Liver (tissue), 9 donors: ENCODE results near the gene CUEDC1. TPM values are rescaled to one million over a fixed set of nuclear protein-coding genes. Genes with fewer than 3 reads are reported as not detected.

Experiments used
- DNase-seq: peaks from one replicate; pipeline ENCODE4 v3.0.0-alpha.2; 2017; ENCODE audit warnings: low spot score
- H3K27ac ChIP-seq, 2 donors: one replicate each; pipeline ENCODE4 v1.7.0; 2013; ENCODE audit warnings: inconsistent platforms in 2 of 2, low read length in 2 of 2, control low read depth in 1 of 2, low read depth in 1 of 2, mild to moderate bottlenecking in 1 of 2
- H3K27me3 ChIP-seq, 4 donors: one replicate each; pipeline versions ENCODE4 v1.6.1 to v1.7.0; 2013; ENCODE audit warnings: low read length in 3 of 4, inconsistent platforms in 1 of 4, mild to moderate bottlenecking in 1 of 4, moderate library complexity in 1 of 4; ENCODE audit not compliant: control insufficient read depth in 4 of 4, insufficient read depth in 4 of 4
- H3K36me3 ChIP-seq, 4 donors: one replicate each; pipeline versions ENCODE4 v1.6.1 to v1.7.0; 2013; ENCODE audit warnings: low read length in 3 of 4, mild to moderate bottlenecking in 3 of 4, low read depth in 1 of 4, moderate library complexity in 1 of 4; ENCODE audit not compliant: control insufficient read depth in 4 of 4, insufficient read depth in 3 of 4
- H3K4me1 ChIP-seq, 4 donors: one replicate each; pipeline versions ENCODE4 v1.6.1 to v1.7.0; 2013; ENCODE audit warnings: low read length in 3 of 4, mild to moderate bottlenecking in 3 of 4, moderate library complexity in 1 of 4; ENCODE audit not compliant: control insufficient read depth in 4 of 4, insufficient read depth in 4 of 4
- H3K4me3 ChIP-seq, 3 donors: one replicate each; pipeline versions ENCODE4 v1.6.1 to v1.7.0; 2013; ENCODE audit warnings: low read length in 3 of 3, control low read depth in 1 of 3, low read depth in 1 of 3, mild to moderate bottlenecking in 1 of 3
- H3K9ac ChIP-seq, 2 donors: one replicate each; pipeline ENCODE4 v1.7.0; 2013; ENCODE audit warnings: low read length in 2 of 2, mild to moderate bottlenecking in 2 of 2, moderate library complexity in 2 of 2, control low read depth in 1 of 2, low read depth in 1 of 2
- H3K9me3 ChIP-seq, 4 donors: one replicate each; pipeline versions ENCODE4 v1.6.1 to v1.7.0; 2013; ENCODE audit warnings: low read length in 3 of 4; ENCODE audit not compliant: control insufficient read depth in 4 of 4
- EGR1 ChIP-seq, 2 donors: IDR thresholded peaks; 2 replicates each; pipeline ENCODE4 v1.6.1; 2016 to 2018; ENCODE audit warnings: antibody characterized with exemption in 2 of 2, low read depth in 2 of 2
- FOXA2 ChIP-seq: IDR thresholded peaks from 2 replicates; pipeline ENCODE4 v1.6.1; 2016; ENCODE audit warnings: antibody characterized with exemption
- GABPA ChIP-seq, 2 donors: IDR thresholded peaks in 1 of 2; conservative IDR thresholded peaks in 1 of 2; 2 replicates each; pipeline ENCODE4 v1.6.1; 2016; ENCODE audit warnings: antibody characterized with exemption in 2 of 2, mild to moderate bottlenecking in 1 of 2, moderate library complexity in 1 of 2
- HNF4A ChIP-seq, 2 donors: conservative IDR thresholded peaks; 2 replicates each; pipeline ENCODE4 v1.6.1; 2016; ENCODE audit warnings: antibody characterized with exemption in 2 of 2, mild to moderate bottlenecking in 2 of 2
- HNF4G ChIP-seq: IDR thresholded peaks from 2 replicates; pipeline ENCODE4 v1.6.1; 2016; ENCODE audit warnings: antibody characterized with exemption
- JUND ChIP-seq, 2 donors: IDR thresholded peaks; 2 replicates each; pipeline ENCODE4 v1.6.1; 2016; ENCODE audit warnings: antibody characterized with exemption in 2 of 2
- RAD21 ChIP-seq, 2 donors: IDR thresholded peaks; 2 replicates each; pipeline ENCODE4 v1.6.1; 2016; ENCODE audit warnings: antibody characterized with exemption in 2 of 2, mild to moderate bottlenecking in 2 of 2
- REST ChIP-seq: IDR thresholded peaks from 2 replicates; pipeline ENCODE4 v1.6.1; 2016; ENCODE audit warnings: antibody characterized with exemption, mild to moderate bottlenecking
- RXRA ChIP-seq, 2 donors: IDR thresholded peaks; 2 replicates each; pipeline ENCODE4 v1.6.1; 2017 to 2018; ENCODE audit warnings: antibody characterized with exemption in 2 of 2, mild to moderate bottlenecking in 1 of 2
- SP1 ChIP-seq: IDR thresholded peaks from 2 replicates; pipeline ENCODE4 v1.6.1; 2018; ENCODE audit warnings: antibody characterized with exemption, mild to moderate bottlenecking
- TAF1 ChIP-seq: conservative IDR thresholded peaks from 2 replicates; pipeline ENCODE4 v1.6.1; 2016; ENCODE audit warnings: antibody characterized with exemption, mild to moderate bottlenecking
- YY1 ChIP-seq: IDR thresholded peaks from 2 replicates; pipeline ENCODE4 v1.6.1; 2016; ENCODE audit warnings: antibody characterized with exemption, mild to moderate bottlenecking
- WGBS: extraction: QIAGEN DNeasy Blood & Tissue Kit; methylation state at CpG from one replicate; pipeline ENCODE4 v1.1.7; 2013; 5-methylcytosine and 5-hydroxymethylcytosine counted together
- polyA plus RNA-seq, 2 donors: library from polyadenylated mRNA; stranded (reverse) in 1 of 2; unstranded in 1 of 2; fragments of 200-250 nt in 1 of 2; fragments of >200 nt in 1 of 2; fragmentation: Nextera tagmentation in 1 of 2; extraction: Ambion mirVana in 1 of 2; gene quantifications; one replicate each; pipeline versions ENCODE4 v1.2.1 to v1.2.3, GENCODE V29; 2013 to 2015
- total RNA-seq, 2 donors: library from RNA; depleted of rRNA; stranded (reverse); fragments of >200 nt; gene quantifications; one replicate each; pipeline ENCODE4 v1.2.3, GENCODE V29; 2014
- TF ChIP-seq, protein P1 (sequence below): fragments of 150-350 bp; IDR thresholded peaks from 2 replicates; pipeline ENCODE4 v1.5.1; 2017; ENCODE audit warnings: improper control_type of control experiment, low read depth, low read length; ENCODE audit not compliant: missing input control
- TF ChIP-seq, protein P2 (sequence below): IDR thresholded peaks from 2 replicates; pipeline ENCODE4 v1.6.1; 2016; ENCODE audit warnings: antibody characterized with exemption
- TF ChIP-seq, protein P3 (sequence below): IDR thresholded peaks from 2 replicates; pipeline ENCODE4 v1.6.1; 2016; ENCODE audit warnings: antibody characterized with exemption
- donor health status: healthy.
- donor health status: healthy.
- donor health status: healthy.
- donor health status: healthy.
- donor health status: healthy.

The CUEDC1 gene
- total and polyA plus RNA-seq, 4 donors: 2.6 to 4.9 (median 3.4) TPM

- no peak overlapping the region for H3K9ac ChIP-seq
- H3K4me1 ChIP-seq: peaks cover 7 to 18% (median 12%) of the 10 kb centered on the region in 4 donors
These were observed 98.2 kb downstream of the CUEDC1 start for GRCh38 chr17:57856792-57857620.

GRCh38 chr17:57855391-57856035, 99.7 kb downstream of the CUEDC1 start:
- no peak overlapping the region for H3K27ac ChIP-seq
- H3K36me3 ChIP-seq: no peaks in the 10 kb centered on the region
- no peak overlapping the region for H3K9ac ChIP-seq
- no peak for DNase-seq
- TF ChIP-seq, protein P1, sequence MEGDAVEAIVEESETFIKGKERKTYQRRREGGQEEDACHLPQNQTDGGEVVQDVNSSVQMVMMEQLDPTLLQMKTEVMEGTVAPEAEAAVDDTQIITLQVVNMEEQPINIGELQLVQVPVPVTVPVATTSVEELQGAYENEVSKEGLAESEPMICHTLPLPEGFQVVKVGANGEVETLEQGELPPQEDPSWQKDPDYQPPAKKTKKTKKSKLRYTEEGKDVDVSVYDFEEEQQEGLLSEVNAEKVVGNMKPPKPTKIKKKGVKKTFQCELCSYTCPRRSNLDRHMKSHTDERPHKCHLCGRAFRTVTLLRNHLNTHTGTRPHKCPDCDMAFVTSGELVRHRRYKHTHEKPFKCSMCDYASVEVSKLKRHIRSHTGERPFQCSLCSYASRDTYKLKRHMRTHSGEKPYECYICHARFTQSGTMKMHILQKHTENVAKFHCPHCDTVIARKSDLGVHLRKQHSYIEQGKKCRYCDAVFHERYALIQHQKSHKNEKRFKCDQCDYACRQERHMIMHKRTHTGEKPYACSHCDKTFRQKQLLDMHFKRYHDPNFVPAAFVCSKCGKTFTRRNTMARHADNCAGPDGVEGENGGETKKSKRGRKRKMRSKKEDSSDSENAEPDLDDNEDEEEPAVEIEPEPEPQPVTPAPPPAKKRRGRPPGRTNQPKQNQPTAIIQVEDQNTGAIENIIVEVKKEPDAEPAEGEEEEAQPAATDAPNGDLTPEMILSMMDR: no peak
- TF ChIP-seq JUND (IDR thresholded peaks at IDR 0.05) (no peak), YY1 (no peak), EGR1 (IDR thresholded peaks at IDR 0.05; ENCODE audit: low read depth in 2 of 2) (no peak), FOXA2 (no peak), SP1 (no peak), RAD21 (IDR thresholded peaks at IDR 0.05) (no peak), RXRA (IDR thresholded peaks at IDR 0.05) (no peak), REST (no peak), HNF4A (conservative IDR thresholded peaks at IDR 0.05) (no peak), TAF1 (no peak)
- TF ChIP-seq, protein P2, sequence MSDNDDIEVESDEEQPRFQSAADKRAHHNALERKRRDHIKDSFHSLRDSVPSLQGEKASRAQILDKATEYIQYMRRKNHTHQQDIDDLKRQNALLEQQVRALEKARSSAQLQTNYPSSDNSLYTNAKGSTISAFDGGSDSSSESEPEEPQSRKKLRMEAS: no peak
- no peaks in the 10 kb centered on the region for H3K9me3 ChIP-seq
- no peak overlapping the region for H3K4me3 ChIP-seq
- peaks cover 3 to 17% (median 12%) of the 10 kb centered on the region in 4 donors for H3K4me1 ChIP-seq
- no peaks in the 10 kb centered on the region for H3K27me3 ChIP-seq
- WGBS: 51% methylated on average over 6 of the region's 6 CpGs

More at GRCh38 chr17:57856792-57857620, 98.2 kb downstream of the CUEDC1 start:
- DNase-seq: no peak
- Histone ChIP-seq H3K9me3 (no peaks in the 10 kb centered on the region), H3K4me3 (no peak overlapping the region), H3K36me3 (no peaks in the 10 kb centered on the region), H3K27me3 (no peaks in the 10 kb centered on the region), H3K27ac (no peak overlapping the region)
- 75% methylated on average over 10 of the region's 10 CpGs for WGBS
- no peak for TF ChIP-seq YY1
- no peak for TF ChIP-seq FOXA2
- TF ChIP-seq TAF1: no peak
- no peak for TF ChIP-seq RXRA (IDR thresholded peaks at IDR 0.05)
- TF ChIP-seq, protein P1: no peak
- no peak for TF ChIP-seq GABPA (IDR thresholded peaks at IDR 0.05 in 1 of 2, conservative IDR thresholded peaks at IDR 0.05 in 1 of 2)
- TF ChIP-seq HNF4G: no peak
- TF ChIP-seq, protein P3, sequence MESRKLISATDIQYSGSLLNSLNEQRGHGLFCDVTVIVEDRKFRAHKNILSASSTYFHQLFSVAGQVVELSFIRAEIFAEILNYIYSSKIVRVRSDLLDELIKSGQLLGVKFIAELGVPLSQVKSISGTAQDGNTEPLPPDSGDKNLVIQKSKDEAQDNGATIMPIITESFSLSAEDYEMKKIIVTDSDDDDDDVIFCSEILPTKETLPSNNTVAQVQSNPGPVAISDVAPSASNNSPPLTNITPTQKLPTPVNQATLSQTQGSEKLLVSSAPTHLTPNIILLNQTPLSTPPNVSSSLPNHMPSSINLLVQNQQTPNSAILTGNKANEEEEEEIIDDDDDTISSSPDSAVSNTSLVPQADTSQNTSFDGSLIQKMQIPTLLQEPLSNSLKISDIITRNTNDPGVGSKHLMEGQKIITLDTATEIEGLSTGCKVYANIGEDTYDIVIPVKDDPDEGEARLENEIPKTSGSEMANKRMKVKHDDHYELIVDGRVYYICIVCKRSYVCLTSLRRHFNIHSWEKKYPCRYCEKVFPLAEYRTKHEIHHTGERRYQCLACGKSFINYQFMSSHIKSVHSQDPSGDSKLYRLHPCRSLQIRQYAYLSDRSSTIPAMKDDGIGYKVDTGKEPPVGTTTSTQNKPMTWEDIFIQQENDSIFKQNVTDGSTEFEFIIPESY: no peak
- no peak for TF ChIP-seq JUND (IDR thresholded peaks at IDR 0.05)
- TF ChIP-seq EGR1 (IDR thresholded peaks at IDR 0.05; ENCODE audit: low read depth in 2 of 2): no peak
